Stimulated activated CD4-positive, alpha-beta T cell treated with anti-CD3 and anti-CD28 coated beads, Interleukin-15, amount 100 ng/mL, for 48 hours (primary cell): ENCODE measurements around the gene SLC16A12.
A peak's percentile ranks its signal among the peaks of the same experiment; 100 is the strongest.
"Not testable (repeated sequence)": the region's sequence is repeated elsewhere in the genome, so short reads cannot be mapped to it uniquely, and the experiment has no call there.

Source experiments
- DNase-seq, 2 donors: peaks; one replicate each; pipeline ENCODE4 v3.0.0-alpha.2; 2020; ENCODE audit warnings: low read depth in 2 of 2

Gene SLC16A12

DNA sequence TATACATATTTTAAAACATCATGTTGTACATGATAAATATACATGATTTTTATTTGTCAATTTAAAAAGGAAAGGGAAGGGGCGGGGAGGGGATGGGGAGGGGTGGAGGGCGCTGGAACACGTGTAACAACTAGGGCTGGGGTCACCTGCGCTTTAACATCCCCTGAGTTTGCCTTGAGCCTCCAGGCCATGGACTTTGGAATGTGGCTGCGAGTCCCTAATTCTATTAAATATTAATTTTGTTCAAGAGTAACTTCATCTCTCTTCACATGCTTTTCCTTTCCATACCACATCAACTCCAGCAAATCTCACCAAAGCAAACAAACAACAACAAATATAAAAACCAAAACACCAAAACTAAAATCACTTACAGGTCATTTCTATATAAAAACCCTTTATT, 110.4 kb downstream of the SLC16A12 start:
- no peak for DNase-seq

DNA sequence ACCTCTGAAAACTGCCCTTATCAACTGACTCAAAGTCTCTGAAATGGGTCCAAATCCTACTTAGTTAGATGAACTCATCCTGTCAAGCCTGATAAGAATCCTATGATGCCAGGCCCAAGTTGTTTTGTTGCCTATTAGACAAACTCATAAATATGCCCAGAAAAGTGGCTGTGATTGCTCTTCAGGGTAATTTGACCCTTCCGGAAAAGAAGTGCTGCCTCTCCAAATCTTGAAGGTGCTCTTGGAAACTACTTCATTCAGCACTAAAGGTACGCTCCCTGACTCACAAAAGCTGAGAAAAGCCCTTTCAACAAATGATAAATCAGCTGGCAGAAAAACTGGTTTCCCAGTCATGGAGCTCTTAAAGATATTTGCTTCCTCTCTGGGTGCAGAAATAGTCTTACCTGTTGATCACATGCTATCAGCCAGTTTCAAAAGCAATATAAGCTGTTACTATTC, 114.3 kb downstream of the SLC16A12 start:
- no peak for DNase-seq

DNA sequence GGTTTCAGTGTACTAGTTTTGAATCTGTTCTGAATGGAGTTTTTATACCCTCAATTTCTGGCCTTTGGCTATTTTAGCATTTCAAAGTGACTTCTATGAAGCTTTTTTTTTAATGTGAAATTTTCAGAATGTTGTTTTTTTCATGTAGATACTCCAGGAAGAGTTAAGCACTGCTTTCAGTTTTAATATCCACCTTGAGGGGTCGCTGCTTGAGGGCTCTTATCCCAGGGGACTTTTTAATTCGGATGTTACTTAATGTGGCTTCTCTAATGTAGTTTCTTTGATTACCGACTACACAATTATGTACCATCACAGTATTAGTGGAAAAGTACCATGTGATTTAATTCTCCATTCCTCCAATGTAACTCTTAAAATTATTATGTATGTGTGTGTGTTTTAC, 115.8 kb downstream of the SLC16A12 start:
- no peak for DNase-seq

- no peak for DNase-seq
Observed at GRCh38 chr10:89416465-89416864, 118.9 kb downstream of the SLC16A12 start.

DNA sequence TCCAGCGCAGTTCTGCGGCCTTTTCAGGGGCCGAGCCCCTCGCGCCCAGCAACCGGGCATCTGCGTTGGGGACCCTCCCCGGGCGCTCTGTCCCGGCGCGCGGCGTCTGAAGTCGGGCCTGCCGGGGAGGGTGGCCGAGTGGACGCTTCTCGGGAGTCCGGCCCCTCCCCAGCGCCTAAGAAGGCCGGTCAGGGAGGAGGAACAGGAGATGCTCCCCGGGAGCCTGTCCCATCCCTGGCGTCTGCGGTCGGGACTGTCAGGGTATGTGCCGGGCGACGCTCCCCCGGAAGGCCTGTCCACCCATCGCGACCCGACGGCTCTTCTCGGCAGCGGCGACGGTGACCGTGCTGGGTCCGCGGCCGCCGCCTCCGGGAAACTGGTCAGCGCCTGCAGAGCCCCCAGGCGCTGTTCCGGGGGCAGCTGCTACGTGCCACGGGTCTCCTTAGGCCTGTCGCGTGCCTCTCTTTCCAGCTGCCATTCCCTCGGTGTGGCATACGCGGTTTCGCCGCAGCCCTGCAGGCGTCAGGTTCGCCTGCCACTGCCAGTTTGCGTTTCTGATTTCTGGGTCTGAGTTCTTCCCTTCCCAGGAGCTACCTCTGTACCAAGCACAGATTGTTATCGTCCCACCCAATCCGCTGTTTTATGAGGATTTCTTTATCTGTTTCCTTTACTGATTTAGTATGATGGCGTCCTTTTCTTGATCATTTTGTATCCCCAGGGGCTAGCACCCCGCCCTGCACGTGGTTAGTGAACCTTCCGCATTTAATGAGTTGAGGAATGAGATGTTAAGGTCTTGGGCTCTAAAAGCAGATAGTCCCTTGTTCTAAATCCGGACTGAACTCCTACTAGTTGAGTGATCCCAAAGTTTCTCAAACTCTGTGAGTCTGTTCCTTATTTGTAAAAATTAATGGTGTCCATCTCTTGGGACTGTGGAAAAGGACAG, 120.2 kb downstream of the SLC16A12 start:
- DNase-seq = no peak

DNA sequence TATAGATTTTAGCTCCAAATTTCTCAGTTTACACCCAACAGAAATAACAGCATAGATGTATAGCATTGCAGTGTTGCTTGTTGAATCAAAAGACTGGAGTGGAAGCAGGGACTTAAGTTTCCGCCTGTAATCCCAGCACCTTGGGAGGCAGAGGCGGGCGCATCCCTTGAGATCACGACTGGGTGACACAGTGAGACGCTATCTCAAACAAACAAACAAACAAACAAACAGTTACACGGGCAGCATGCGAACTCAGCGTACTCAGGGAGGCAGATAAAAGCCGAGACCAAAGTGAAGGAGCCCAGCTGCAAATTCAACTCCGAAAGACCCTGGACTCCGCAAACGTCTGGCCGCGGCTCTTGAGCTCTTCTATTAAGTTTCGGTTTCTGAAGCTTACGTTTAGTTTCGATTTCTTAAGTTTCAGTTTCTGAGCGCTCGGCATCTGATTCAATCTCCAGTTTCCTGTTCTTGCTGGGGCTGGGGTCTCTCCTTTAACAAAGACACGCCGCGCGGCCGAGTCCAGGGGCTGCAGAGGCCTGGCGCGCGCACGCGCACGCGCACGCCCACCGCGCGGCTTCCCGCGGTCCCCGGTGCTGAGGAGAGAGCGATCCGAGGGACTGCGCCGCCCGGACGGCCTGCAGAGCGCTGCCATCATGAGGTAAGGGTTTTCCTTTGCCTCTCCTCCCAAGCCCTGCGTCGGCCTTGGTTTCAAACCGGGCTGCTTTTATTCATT, 121.1 kb downstream of the SLC16A12 start, which contains the start of gene IFIT5:
Gene IFIT5 (plus strand): TSS at position 423 of the 733 bp plus-strand sequence. CDS start 231 bp downstream, at position 654.
- DNase-seq = peak; percentile 24 to 35

- no peak for DNase-seq
Observed at GRCh38 chr10:89413398-89413912, 121.9 kb downstream of the SLC16A12 start.

DNA sequence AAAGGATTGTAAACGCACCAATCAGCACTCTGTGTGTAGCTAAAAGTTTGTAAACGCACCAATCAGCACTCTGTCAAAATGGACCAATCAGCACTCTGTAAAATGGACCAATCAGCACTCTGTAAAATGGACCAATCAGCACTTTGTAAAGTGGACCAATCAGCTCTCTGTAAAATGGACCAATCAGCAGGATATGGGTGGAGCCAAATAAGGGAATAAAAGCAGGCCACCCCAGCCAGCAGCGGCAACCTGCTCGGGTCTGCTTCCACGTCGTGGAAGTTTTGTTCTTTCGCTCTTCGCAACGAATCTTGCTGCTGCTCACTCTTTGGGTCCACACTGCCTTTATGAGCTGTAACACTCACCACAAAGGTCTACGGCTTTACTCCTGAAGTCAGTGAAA, 123.1 kb downstream of the SLC16A12 start:
- DNase-seq = peak; percentile 7 to 10

DNA sequence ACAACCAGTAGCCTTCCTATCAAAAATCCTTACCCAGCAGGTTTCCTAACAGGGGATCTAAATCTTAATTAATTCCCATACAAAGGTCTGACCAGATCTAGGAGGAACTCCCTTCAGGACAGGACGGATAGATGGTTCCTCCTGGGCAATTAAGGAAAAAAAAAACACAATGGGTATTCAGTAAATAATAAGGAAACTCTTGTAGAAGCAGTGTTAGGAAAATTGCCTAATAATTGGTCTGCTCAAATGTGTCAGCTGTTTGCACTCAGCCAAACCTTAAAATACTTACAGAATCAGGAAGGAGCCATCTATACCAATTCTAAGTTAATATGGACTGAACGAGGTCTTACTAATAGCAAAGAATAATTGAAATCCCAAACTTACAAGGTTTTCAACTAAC, 124.3 kb downstream of the SLC16A12 start:
- DNase-seq = not testable (repeated sequence)

DNA sequence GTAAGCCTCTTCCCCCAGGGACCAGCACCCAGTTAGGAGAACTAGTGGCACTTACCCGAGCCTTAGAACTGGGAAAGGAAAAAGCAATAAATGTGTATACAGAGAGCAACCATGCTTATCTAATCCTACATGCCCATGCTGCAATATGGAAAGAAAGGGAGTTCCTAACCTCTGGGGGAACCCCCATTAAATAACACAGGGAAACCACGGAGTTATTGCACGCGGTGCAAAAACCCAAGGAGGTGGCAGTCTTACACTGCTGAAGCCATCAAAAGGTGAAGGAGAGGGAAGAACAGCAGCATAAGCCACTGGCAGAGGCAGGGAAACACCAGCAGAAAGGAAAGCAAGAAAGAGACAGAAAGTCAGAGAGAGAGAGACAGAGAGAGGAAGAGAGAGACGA, 124.8 kb downstream of the SLC16A12 start:
- DNase-seq = not testable (repeated sequence)

DNA sequence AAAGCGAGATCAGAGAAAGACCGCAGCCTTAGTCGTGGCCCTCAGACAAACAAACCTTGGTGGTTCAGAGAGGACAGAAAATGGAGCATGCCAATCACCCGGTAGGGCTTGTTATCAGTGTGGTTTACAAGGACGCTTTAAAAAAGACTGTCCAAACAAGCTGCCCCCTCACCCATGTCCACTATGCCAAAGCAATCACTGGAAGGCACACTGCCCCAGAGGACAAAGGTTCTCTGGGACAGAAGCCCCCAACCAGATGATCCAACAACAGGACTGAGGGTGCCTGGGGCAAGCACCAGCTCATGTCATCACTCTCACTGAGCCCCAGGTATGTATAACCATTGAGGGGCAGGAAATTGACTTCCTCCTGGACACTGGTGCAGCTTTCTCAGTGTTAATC, 126.1 kb downstream of the SLC16A12 start:
- DNase-seq = not testable (repeated sequence)

GRCh38 chr10:89407792-89408191, 127.6 kb downstream of the SLC16A12 start:
- DNase-seq = not testable (repeated sequence)

DNA sequence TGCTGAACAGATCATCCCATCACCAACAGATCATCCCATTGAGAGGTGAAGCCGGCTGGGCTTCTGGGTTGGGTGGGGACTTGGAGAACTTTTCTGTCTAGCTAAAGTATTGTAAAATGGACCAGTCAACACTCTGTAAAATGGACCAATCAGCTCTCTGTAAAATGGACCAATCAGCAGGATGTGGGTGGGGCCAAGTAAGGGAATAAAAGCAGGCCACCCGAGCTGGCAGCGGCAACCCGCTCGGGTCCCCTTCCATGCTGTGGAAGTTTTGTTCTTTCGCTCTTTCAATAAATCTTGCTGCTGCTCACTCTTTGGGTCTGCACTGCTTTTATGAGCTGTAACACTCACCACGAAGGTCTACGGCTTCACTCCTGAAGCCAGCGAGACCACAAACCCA, 129.2 kb downstream of the SLC16A12 start:
- not testable (repeated sequence) for DNase-seq

- DNase-seq = no peak
Observed at GRCh38 chr10:89404104-89405047, 131.0 kb downstream of the SLC16A12 start.

DNA sequence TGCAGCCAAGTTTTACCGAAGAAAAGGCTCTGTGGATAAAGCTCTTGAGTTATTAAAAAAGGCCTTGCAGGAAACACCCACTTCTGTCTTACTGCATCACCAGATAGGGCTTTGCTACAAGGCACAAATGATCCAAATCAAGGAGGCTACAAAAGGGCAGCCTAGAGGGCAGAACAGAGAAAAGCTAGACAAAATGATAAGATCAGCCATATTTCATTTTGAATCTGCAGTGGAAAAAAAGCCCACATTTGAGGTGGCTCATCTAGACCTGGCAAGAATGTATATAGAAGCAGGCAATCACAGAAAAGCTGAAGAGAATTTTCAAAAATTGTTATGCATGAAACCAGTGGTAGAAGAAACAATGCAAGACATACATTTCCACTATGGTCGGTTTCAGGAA, 132.4 kb downstream of the SLC16A12 start:
- no peak for DNase-seq

- no peak for DNase-seq
Observed at GRCh38 chr10:89399956-89400355, 135.4 kb downstream of the SLC16A12 start.

DNA sequence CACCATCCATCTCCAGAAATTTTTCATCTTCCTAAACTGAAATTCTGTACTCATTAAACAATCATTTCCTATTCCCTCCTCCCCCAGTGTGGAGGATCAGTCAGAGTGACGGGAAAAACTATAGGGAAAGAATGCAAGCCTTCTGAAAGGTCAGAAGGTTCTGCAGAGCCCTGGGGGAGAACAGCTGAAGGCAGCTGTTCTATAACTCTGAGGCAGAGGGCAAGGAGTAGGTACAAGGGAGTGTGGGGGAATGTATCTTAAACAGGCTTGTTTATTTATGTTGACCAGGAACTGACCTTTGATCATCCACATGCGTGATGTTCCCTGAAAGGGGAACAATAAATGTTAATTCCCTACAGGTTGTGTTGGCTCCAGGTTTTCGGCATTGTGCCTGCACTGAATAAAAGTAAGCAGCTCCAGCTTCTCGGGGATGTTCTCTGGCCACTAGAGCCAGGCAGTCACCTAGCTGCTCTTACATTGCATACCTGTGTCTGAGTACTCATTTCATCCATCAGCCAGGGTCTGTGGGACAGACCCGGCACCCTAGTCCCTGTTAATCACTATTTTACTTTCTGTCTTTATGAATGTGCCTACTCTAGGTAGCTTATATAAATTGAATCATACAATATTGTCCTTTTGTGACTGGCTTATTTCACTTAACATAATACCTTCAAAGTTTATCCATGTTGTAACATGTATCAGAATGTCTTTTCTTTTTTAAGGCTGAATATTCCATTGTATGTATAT, 137.2 kb downstream of the SLC16A12 start:
- DNase-seq = no peak

DNA sequence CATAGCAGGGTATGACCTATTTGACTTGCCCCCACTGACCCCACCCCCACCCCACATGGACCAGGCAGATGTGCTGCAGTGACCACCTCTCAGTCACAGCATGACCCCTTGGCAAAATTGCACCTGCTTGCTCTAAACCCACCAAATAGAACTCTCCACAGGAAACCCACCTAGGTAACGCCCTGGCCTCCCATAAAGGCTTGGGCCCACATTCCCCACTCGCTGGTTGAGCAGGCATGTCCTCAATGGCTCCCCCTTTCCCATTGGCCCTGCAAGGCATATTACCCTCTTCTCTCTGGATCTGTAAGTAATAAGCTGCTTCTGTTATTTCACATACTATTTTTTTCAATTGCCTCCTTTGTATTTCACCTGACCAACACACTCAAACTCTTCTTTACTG, 140.3 kb downstream of the SLC16A12 start:
- no peak for DNase-seq

DNA sequence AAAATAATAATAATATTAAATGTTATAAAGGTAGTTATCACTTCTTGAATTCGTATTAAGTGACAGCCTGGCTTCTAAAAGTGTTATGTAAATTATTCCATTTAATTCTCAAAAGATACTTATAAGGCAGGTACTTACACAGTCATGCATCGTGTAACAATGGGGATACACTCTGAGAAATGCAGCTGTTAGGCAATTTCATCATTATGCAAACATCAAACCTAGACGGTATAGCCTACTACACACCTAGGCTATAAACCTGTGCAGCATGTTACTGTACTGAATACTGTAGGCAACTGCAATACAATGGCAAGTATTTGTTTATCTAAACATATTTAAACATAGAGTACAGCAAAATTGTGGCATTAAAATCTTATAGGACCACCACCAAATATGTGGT, 141.5 kb downstream of the SLC16A12 start:
- DNase-seq = no peak

DNA sequence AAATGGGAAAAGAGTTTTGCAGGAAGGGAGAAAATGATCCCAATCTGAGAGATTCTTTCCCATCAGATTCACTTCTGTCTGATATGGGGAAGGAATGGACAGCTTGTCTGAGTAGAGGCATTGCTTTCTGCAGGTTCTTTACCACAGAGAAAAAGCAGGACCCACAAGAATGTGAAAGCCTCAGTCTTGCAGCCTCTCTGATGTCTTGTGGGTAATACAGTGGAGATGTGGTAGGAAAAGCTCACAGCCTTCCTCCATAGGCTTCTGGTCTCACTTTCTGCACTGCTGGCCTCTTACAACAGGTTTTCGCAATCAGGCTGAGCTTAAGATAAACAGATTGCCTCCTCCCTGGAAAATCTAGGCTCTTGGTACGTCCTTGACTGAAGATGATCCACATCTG, 142.4 kb downstream of the SLC16A12 start:
- no peak for DNase-seq
